Measurements from ENCODE around the gene ANKRD50.

DNA sequence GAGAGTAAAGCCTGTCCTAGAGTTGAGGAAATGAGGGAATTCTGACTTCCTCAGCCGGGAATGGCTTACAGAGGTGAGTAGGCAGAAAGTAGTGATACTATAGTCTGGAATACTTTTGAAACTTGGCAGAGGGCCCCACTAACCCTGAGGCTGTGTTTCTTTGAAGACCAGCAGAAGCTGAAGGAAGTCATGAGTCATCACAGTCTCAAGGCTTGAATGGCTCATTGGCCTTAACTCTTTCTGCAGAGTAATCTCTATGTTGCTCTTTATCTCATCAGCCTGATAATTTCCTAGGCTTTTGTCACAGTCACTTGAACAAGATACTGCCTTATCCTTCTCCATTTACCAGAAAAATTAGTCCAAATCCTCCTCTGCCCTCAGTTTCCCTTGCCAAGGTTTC lies 80.8 kb downstream of the ANKRD50 start:
- TF ChIP-seq CTCF (conservative IDR thresholded peaks at IDR 0.05) (no peak), EZH2 (IDR thresholded peaks at IDR 0.05; ENCODE audit: low read depth) (no peak)

Data from PC-9 (cell line).